AG10803 (cell line): Measurements from ENCODE around the gene TRPV6.

Experiments
- DNase-seq: peaks from one replicate; pipeline ENCODE4 v3.0.0; 2010; ENCODE audit warnings: low read depth
- H3K4me3 ChIP-seq: 2 replicates; pipeline ENCODE4 v1.5.1; 2011; ENCODE audit warnings: mild to moderate bottlenecking, low read length, control low read depth
- CTCF ChIP-seq: conservative IDR thresholded peaks from 2 replicates; pipeline ENCODE4 v1.5.1; 2011; ENCODE audit warnings: mild to moderate bottlenecking, low read length, control low read depth, inconsistent platforms

Gene TRPV6

DNA sequence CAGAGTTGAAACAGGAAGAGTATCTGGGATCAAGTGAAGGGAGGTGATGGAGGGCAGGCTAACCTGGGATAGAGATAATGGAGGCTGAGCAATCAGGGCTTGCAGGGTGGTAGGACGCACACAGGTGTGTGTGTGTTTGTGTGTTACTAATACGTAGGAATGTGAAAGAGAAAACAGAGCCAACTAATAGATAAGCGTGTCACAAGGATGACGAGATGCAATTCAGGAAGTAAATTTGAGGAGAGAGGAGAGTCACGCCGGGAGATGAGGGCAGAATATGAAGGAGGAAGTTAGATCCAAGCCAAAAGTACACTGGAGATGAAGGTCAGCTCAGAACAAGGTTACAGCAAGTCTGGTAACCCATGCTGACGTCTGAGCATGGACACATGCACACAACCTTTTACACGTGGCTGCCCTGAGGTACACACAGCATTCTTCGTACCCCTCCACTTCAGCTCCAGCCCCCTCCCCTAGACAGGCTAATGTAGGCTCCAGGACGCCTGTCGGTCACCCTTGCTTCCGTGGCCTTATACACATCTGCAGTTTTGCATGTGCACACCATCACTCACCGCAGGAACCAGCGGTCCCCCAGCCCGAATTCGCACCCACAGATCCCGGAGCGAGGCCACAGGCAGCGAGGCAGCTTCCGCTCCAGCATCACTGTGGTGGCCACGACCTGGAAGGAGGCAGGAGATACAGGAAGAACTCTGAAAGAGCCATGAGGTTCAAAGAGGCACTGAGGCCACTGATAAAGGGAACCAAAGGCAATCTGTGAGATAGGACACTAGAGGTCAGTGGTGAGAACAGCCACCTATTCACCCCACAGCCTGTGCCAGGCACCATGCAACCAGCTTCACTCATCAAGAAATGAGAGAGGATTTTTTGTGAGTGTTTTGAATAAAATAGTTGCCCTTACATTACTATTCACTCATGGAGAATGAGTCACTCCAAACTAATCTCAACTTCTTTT is 23.7 kb upstream of the TRPV6 start:
- no peak overlapping the region for H3K4me3 ChIP-seq
- peak; percentile 6 for DNase-seq
- peak; percentile 38 for TF ChIP-seq CTCF

DNA sequence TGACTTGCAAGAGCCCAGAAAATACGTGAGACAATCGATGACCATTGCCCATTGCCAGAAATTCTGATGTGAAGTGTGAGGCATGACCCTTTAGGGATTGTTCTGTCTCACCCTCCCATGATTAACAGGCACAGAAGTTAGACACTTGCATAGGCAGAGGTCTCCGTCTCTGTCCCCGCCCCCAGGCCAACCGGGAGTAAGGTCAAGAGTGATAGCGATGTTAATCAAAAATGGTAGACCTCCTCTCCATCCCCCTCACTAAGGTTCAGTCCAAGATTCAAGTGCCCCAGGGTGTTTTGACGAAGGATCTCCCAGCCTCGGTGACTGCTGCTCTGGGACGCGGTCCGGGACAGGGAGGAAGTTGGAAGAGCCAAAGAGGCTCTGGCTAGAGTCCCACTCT is 22.7 kb upstream of the TRPV6 start:
- TF ChIP-seq CTCF: no peak
- no peak overlapping the region for H3K4me3 ChIP-seq
- DNase-seq: no peak

- H3K4me3 ChIP-seq: no peak overlapping the region
- TF ChIP-seq CTCF: no peak
- no peak for DNase-seq
These were observed 21.1 kb upstream of the TRPV6 start for GRCh38 chr7:142906643-142907042.

- no peak overlapping the region for H3K4me3 ChIP-seq
- no peak for TF ChIP-seq CTCF
- DNase-seq: no peak
These were observed 20.2 kb upstream of the TRPV6 start for GRCh38 chr7:142905759-142906158.

DNA sequence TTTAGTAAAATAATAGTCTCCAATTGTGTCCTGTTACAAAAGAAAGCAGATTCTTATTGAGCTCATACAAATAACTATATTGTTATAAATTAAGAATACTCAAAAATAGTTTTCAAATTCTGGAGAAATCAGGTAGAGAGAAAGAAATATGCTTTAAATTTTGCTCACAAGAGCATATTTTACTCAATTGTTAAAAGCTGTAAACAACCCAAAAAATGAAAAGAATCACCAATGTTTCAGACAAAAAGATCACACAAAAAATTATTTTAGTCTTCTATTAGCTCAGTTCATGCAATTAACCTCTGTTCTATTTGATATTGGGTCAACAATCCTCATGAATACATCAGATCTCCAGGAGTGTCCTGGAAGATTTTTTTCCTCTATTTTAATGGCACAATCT is 18.6 kb upstream of the TRPV6 start:
- DNase-seq: no peak
- no peak overlapping the region for H3K4me3 ChIP-seq
- TF ChIP-seq CTCF: no peak

DNA sequence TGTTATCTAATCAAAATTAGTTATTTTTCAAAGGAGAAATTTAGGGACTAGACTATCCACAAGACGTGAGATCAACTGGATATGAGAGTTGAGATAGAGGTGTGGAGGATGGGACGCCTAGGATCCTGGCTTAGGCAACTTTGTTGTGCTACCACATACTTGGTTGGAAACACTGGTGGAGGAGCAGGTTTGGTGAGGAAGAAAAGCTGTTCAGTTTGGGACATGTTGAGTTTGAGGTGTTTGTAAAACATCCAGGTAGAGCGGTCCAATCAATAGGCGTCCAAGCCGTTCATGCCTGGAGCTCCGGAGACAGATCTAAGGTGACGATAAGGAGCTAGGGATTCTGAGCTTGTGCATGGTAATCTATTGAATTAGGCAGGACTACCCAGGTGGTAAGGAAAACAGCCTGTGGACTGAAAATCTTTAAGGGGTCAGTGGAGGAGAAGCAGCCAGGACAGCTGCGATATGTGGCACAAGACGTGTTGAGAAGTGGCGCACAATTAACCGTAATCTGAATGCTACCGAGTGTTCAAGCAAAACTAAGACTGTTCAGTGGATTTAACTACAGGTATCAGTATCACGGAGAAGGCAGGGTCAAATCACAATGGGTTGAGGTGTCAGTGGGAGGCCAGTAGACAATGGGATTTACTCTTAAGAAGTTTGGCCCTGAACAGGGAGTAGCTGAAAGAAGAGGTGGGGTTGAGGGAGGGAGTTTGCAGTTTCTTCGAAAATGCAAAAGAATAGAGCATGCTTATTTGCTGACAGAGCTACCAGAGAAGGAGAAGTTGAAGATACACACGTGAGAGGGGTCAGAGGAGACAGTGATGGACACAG is 16.1 kb upstream of the TRPV6 start:
- DNase-seq: no peak
- no peak for TF ChIP-seq CTCF
- H3K4me3 ChIP-seq: no peak overlapping the region
